ENCODE measurements around the gene CAPN9.
"Not testable (repeated sequence)": the region's sequence is repeated elsewhere in the genome, so short reads cannot be mapped to it uniquely, and the experiment has no call there.

The CAPN9 gene

DNA sequence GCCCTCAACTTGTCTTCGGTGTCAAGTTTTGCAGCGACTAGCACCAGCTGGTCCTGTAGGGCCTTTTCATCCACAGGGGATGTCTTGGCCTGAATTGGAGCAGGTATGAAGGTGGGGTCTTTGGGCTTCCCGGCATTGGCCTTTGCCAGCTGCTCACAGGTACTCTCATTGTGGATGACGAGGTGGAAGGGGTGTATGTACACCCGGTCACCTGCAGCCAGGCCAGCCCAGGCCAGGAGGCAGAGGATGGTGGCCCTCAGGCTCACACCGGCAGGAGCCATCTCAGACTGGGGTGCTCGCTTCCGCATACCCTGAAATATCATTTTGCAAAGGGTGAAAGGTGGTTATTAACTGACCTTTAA is 36.7 kb upstream of the CAPN9 start:
- DNase-seq = no peak

DNA sequence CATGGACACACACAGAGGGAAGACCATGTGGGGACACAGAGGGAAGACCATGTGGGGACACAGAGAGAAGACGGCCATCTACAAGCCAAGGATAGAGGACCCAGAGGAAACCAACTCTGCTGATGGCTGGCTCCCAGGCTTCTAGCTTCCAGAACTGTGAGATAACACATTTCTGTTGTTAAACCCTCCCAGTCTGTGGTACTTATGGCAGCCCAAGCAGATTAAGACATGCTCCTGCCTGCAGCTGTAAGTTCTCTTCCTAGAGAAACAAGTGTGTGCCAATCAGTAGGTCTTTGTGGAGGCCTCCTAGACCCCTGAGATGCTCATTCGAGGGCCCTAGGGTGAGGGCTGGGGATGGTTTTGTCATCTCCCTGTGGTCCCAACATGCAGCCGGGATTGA is 35.9 kb upstream of the CAPN9 start:
- DNase-seq = no peak

DNA sequence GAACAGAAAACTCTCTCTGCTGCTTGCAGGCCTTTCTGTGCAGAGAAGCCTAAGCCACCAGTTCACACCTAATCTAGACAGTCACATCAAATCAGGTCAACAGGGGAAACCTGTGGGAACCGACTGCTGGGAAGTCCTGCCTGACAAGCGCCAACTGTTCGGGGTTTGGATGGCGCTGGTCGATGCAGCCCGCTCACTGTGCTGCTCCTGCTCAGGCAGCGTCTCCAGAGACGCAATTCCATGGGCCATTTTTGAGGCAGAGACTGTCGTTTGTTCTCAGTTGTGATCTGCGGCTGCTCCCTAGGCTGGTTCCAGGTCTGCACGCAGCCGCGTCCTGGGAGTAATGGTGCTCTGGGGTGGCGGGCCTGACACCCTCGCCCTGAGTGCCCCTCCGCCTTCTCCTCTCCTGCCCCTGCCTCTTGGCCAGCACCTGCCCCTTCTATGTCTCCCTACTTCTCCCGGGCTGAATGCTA is 34.7 kb upstream of the CAPN9 start:
- DNase-seq = no peak

DNA sequence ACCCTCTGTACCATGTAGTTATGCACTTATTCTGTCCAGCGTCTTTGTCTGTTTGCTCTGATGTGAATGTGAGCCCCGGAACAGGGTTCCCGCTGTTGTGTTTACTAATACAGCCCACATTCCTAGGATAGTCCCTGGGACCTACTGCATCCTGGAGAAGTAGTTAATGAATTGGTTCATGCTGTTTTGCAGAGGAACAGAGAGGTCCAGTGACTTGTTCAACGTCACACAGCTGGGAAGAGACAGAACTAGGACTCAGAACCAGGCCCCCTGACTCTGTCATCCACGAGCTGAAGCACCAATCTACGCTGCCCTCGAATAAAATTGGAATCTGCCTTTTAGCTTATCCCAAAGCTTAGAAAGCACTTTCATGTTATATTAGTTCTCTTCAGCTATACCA is 34.0 kb upstream of the CAPN9 start:
- DNase-seq = no peak

DNA sequence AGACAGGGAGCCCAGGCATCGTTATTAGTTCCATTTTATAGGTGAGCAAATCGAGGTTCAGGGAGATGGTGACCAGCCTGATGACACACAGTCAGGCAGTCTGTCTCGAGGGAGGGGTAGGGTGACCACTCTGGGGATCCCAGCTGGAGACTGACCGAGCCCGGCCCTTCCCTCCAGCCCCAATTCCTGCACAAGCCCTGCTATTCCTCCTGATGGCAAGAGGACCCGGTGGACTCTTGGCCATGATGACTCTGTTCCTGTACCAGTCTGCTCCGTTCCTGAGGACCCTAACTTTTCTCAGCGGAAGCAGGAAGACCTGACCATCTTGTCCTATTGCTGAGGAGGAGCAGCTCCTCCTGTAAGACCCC is 33.7 kb upstream of the CAPN9 start:
- no peak for DNase-seq

DNA sequence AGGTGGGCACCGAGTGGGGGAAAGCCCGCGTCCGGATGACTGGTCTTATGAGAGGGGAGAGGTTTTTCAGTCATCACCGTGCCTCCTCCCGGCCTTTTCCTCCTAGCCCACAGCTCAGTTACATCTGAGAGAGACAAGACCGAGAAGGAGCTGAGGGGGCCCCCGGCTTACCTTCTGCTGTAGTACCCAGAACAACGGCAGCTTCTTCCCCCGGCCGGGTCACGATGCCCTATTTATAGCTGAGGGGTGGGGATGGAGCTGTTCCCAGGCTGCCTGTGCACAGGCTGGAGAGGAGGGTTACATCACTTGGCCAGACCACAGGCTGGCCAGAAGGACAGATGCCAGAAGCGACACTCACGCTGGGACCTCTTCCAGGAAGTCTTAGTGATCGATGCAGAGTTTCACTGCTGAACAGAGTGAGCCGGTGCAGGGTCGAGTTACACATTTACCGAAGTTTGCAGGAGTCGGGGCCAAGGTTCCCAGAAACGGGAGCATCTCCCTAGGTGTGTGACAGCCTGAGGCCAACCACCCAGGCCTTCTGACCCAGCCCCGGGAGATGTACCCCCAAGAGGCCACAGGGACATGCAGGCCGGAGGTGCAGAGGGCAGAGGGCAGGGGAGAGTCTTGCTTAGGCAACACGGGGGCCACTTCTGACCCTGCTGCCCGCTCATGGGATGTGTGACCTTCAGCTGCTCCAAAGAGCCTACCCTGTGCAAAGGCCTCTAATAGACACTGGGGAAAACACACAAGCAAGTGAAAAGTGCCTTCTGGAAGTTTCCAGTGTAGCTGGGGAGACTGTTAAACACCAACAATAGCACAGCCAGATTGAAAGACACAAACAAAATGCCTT is 33.0 kb upstream of the CAPN9 start, which contains the start of gene AGT:
TSS of gene AGT (minus strand) at position 208 of the 850 bp plus-strand sequence. CDS start 3,299 bp downstream, outside the sequence.
- no peak for DNase-seq

DNA sequence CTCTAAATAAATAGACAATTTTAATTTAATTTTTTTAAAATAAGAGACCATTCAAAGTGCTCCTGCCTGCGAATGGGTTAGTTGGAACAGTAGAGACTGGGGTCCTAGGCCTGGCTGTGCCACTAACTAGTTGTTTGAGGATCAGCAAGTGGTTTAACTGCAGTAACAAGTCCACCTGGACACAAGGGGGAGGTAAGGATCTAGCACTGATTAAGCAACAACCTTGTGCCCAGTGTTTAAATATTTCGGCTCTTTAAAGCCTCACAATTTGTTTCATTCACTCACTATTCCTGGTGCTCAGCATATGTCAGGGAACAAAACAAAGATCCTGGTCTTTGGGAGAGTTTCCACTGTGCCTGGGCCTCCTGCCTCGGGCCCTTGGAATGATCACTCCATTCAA is 31.7 kb upstream of the CAPN9 start:
- no peak for DNase-seq

DNA sequence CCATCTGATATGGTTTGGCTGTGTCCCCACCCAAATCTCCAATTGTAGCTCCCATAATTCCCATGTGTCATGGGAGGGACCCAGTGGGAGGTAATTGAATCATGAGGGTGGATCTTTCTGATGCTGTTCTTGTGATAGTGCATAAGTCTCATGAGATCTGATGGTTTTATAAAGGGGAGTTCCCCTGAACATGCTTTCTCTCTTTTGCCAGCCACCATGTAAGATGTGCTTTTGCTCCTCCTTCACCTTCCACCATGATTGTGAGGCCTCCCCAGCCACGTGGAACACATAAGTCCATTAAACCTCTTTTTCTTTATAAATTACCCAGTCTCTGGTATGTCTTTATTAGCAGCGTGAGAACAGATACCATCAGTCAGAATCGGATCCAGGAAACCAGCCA is 30.7 kb upstream of the CAPN9 start:
- DNase-seq = not testable (repeated sequence)

DNA sequence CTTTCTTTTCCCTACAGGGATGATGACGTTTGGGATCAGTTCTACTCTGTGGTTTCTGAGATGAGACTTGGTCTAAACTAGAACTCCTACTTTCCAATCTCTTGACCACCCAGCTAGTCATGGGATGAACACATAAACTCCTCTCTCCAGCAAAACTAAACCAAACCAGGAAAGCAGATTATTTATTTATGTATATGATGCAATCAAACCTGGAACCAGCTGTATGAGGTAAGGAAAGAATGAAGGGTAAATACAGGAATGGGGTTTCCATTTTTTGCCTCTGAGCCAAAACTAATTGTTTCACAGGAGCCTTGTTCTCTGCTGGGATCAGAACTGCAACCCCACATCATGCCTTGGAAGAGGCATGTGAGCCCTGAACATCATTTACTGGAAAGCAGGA is 29.9 kb upstream of the CAPN9 start:
- no peak for DNase-seq

DNA sequence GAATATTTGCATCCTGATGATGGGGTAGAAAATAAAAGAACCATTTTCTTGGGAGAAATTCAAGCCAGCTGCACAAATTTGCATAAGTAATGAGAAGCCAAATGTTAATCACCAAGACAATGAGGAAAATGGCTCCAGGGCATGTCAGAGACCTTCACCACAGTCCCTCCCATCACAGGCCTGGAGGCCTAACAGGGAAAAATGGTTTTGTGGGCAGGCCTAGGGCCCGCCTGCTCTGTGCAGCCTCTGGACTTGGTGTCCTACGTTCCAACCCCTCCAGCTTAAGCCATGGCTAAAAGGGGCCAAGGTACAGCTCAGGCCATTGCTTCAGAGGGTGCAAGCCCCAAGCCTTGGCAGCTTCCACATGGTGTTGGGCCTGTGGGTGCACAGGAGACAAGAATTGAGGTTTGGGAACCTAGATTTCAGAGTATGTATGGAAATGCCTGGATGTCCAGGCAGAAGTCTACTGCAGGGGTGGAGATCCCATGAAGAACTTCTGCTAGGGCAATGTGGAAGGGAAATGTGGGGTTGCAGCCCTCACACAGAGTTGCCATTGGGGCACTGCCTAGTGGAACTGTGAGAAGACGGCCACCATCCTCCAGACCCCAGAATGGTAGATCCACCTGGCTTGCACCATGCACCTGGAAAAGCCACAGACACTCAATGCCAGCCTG is 25.2 kb upstream of the CAPN9 start:
- not testable (repeated sequence) for DNase-seq

DNA sequence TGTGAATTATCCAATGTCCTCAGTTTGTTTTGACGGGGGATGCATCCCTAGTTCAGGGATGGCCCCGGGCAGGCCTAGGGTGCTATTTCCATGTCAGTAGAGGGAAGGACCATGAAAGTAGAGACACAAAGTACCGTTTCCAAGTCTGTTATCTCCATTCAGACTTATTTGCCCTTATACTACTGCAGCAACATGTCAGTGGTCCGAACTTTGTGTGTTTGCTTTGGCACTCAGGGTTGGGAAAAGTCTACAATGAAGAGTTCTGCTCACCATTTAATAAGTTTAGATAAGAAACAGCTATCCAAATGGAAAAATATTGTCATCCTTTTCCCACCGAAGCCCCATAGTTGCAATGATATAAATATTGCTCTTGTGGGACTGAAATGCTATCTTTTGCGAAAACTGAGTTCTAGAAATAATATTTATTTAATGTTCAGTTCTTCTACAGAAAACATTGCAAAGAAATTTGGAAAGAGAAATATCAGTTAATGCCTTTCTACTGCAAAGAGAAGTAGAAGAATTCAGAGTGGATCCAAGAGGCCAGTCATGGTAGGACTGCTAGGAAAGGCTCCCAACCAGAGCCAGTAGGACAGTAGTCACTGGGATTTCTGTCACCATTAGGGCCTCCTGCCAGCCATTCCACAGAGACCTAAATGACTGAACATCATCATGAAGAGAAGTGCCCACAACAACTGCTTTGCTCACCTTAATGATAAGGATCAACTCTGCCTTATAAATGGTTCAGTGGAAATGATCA is 21.8 kb upstream of the CAPN9 start:
- DNase-seq = no peak

DNA sequence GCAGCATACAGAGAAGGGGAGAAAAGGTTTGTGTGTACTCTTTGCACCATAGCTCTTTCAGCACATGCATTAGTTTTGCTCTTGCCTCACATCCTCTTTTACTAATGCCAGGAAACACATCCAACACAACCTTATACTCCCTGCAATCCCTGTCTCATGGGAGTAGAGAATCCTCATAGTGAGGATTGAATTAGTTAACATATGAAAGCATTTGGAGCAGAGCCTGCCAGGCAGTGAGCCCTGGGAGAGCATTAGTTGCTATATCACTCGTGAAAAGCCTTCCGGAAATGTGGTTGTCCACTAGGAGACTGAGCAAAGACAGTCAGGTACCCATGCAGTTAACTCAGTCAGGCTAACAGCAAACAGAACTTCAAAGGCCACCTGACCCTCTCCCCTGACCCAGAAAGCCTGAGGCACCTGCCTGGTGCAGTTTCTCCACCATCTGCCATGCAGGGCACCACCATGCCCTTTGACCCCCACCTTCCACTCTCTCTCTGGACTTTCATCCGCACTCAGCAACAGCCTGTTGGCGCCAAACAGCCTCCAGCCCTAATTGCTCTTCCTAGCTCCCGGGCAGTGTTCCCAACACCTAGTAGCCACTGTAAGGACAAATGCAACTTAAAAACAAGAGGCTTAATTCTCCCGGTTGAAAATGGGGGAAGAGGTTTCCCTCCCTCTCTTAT is 18.3 kb upstream of the CAPN9 start:
- no peak for DNase-seq

DNA sequence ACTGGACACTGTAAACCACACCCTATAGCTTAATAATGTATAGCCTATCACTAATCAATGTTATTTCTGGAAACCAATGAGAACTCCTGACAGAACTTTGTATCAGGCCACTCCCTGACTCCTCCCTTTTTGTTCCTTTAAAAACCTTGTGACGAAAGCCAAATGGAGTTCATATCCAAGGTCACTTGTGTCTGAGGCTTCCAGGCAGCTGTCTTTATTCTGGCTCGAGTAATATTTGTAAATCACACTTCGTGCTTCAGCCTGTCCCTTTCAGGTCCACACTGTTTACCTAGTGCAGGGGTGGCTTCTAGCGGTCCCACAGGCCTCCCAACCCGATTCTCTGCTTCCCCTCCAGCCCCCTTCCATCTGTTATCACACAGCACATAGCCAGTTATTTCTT is 16.2 kb upstream of the CAPN9 start:
- no peak for DNase-seq

DNA sequence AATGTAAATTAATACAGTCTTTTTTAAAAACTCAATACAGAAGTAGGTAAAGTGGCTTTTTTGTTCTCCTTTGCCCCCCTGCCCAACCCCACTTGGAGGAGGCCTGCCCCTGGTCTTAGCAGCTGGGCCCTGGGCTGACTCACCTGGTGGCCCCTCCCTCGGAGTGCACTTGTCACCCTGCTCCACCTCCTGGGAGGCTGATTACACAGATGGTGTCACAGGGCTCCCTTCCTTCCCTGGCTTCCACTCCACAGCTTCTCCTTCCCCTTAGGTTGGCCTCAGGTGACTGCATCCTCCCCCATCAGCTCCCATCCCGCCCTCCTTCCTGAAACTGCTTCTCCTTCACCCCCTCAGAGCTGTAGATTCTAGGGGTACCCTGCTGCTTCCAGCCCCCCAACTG is 11.7 kb upstream of the CAPN9 start:
- no peak for DNase-seq

DNA sequence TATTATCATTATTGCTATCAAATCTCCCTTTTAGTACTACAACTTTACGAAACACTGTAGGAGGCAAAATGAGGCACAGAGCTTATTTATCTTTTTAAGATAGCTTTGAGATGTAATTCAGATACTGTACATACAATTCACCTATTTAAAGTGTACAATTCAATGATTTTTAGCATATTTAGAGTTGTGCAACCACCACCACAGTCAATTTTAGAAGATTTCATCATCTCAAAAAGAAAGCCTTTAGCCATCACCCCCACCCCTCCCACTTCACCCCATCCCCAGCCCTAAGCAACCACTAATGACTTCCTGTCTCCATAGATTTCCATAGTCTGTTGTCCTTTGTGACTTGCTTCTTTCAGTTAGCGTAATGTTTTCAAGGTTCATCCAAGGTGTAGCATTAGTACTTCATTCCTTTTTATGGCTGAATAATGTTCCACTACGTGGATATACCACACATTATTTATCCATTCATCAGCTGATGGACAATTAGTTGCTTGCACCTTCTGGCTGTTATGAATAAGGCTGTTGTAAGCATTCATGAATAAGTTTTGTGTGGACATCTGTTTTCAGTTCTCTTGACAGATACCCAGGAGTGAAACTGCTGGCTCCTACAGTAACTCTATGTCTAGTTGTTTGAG is 9.4 kb upstream of the CAPN9 start:
- DNase-seq = no peak

DNA sequence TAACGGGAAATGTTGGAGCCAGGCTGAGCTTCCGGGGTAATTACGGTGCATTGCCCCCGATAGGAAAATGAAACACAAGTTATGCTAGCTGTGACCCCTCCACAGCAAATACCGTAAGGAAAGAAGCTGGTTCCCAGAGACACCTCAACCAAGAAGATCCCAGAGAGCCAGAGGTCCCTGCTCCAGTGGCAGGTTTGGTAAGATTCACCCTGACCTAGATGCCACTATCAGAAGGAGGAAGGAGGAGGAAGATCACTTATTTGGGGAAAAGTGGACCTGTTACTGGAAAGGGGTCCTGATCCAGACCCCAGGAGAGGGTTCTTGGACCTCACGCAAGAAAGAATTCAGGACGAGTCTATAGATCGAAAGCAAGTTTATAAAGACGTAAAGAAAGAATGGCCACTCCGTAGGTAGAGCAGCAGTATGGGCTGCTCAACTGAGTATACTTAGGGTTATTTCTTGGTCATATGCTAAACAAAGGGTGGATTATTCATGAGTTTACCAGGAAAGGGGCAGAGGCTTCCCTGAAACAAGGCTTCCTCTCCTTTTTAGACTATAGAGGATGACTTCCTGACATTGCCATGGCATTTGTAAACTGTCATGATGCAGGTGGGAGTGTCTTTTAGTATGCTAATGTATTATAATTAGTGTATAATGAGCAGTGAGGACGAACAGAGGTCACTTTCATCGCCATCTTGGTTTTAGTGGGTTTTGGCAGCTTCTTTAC is 7.5 kb upstream of the CAPN9 start:
- no peak for DNase-seq

DNA sequence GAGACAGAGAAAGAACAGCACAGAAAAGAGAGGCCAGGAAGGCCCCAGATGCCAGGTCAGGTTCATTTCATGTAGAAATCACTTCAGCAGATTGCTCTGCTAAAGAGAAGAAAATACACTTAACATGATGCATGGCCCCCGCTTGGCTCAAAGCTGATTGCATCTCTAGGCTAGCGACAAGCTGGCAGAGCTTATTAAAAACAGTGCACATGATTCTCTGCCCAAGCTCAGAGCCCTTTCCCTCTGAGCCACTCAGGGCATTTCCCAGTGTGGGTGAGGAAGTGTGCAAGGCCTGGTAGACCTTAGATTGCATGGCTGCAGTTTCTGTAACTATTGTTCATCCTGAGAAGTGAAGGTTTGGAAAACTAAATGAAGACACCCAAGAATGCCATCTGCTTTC is 3.3 kb upstream of the CAPN9 start:
- DNase-seq = no peak

DNA sequence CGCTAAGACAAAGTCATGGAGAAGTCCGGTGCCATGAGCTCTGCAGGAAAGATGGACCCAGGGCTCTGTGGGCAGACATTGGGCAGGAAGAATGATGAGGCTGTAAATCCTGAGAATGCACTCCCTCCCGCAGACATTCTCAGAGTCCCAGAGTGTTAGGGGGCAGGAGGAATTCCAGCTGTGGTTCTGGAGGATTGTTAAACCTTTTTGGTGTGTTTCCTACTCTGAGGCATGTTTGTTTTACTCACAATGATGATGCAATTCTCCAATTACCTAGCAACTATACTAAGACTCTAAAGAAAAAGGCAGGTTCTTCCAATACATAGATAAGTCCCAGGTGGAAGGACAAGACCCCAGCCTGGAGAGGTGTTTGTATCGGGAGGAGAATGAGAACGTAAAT is 2.8 kb upstream of the CAPN9 start:
- no peak for DNase-seq

DNA sequence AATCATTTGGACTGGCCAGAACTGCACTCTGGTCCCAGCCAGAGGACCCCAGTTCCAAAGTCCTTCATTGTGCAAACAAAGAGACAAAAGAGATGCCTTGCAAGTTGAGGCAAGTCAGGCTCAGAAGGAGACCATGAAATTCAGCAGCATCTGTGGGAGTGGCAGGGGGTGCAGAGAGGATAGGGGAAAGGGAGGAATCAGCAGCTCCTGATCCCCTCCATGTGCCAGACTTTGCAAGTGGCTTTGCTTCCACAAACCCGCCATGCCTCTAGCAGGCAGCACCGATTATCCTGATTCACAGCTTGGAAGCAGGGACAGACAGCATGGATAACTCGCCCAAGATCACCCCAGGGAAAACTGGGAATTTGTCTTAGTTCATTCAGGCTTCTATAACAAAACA is 2.1 kb upstream of the CAPN9 start:
- DNase-seq = no peak

DNA sequence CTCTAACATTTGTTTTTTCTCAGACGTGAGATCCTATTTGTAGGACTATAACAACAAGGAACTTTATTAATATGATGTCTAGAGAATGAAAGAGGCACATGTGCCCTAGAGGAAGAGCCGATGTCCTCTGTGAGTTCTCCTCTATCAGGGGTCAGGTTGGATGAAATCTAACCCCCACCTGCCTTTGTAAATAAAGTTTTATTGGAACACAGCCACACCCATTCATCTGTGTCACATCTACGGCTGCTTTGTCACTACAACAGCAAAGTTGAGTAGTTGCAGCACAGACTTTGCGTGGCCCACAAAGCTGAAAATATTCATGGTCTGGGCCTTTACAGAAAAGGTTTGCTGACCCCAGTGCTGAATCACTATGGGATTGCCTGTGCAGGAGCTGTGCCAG is 571 bp upstream of the CAPN9 start:
- DNase-seq = no peak

DNA sequence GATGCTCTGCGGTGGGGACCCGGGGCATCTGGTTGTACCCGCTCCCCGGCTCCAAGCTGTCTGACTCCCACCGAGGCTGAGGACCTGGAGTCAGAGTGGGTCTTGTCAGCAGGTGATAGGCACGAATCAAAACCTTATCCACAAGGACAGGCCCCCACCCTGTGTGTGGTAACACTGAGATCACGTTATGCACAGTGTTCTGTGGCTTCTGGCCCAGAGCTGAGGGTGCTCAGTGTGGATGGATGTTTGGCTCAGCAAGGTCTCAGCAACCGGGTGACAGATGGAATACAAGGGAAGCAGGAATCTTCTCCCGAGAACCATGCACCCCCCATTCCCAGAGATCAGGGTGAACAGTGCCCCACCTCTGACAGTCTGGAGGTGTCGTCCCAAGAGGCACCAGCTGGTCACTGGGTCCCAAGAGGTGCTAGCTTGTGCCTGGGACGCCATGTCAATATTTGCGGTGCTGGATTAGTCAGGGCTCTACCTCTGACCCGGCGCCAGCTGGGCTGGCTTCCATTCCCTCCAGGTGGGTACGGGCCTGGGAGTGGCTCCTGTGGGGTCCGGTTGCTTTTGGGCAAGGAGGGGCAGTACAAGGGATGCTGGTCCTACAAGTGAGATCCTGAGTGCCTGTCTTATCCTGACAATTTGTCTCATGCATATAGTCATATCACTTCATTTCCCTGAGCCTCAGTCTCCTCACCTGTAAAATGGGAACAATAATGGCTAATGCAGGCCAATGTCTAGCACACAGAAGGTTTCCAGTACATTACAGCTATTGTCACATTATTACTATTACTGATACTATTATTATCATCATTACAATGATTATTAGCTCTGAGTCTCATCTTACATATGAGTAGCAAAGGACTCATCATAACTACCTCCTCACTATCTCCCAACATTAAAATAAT is 957 bp downstream of the CAPN9 start:
- no peak for DNase-seq

Measured in NCI-H748 treated with DMSO at 0.1 percent for 48 hours (cell line).